Measurements from ENCODE around the gene DHRS9. TPM values are rescaled to one million over a fixed set of nuclear protein-coding genes. Genes with fewer than 3 reads are reported as not detected.

Gene DHRS9
- total RNA-seq, 1 donor from 2014 or later: 4.9 TPM

DNA sequence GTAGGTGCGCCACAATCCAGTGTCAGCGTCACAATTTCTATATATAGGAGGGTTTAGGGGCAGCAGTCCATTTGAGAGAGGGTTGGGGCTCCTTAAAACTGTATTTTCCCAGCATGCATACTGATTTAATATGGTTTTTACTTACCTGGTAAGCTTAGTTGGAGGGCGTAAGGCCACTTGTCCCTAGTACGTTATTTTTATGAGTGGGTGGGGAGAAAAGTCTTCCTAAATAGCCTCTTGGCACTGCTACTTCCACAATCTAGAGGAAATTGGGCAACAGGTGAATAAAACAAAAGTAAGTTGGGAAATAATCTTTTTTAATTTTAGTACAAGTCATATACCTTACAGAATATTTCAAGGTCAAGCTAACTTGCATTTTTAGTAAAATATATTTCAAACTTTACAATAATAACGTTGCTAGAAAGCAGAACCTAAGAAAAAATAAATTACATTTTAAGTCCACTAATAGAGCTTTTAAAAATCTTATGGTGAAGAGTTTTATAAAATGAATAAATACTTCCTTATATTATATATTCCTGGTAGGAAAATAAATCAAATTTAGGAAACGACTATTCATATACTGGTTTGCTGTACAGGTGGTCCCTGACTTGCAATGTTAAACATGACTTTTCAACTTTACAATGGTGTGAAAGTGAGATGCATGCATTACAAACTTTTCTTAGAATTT, 20.9 kb downstream of the DHRS9 start:
- ATAC-seq (no peak), DNase-seq (ENCODE audit: low spot score) (no peak)
- intact Hi-C loops (cut with DNase I): no loop called here

DNA sequence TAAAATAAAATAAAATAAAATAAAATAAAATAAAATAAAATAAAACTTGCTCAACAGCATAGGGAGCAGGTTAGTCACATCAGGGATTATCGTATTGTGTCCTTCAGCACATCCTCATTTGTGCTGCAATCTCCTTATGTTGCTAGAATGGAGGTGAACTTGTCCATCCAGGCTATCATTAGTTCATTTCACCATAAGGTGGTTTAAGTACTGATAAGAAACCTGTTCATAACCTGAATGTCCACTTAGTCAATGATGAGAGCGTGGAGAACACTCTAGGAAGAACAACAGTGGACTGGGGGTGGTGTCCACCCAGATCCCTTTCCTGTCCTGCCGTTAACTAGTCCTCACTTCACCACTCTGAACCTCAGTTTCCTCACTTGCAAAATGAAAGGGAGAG, 21.9 kb downstream of the DHRS9 start:
- no peak for DNase-seq (ENCODE audit: low spot score)
- no peak for ATAC-seq
- intact Hi-C loops (cut with DNase I): no loop called here

DNA sequence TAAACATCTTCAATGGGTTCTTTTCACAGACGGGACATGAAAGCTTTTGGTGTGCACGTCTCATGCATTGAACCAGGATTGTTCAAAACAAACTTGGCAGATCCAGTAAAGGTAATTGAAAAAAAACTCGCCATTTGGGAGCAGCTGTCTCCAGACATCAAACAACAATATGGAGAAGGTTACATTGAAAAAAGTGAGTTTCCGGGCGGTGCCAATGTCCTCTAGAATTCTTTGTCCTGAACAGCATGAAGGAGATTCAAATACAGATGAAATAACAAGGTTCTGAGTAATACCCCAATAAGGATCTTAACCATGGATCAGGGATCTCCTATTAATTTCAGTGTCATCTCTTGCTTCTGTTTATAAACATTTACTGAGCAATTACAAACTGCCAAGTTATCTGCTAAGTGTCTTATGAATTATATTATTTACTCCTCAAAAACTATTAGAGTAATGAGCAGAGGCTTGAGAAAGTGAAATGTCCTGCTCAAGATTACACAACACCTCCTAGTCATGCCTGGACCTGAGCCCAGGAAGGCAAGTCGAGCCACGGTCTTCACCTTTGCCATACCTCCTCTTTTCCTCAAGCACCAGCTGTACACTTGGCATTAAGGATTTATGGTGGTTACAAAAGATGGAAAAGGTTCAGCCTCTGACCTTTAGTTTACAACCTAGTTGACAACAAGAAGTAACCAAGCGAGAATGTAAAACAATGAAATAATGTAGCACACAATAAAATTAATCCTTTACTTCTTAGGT, 22.6 kb downstream of the DHRS9 start:
- intact Hi-C loops (cut with DNase I): no loop called here
- ATAC-seq (peak; percentile 49), DNase-seq (ENCODE audit: low spot score) (no peak)

DNA sequence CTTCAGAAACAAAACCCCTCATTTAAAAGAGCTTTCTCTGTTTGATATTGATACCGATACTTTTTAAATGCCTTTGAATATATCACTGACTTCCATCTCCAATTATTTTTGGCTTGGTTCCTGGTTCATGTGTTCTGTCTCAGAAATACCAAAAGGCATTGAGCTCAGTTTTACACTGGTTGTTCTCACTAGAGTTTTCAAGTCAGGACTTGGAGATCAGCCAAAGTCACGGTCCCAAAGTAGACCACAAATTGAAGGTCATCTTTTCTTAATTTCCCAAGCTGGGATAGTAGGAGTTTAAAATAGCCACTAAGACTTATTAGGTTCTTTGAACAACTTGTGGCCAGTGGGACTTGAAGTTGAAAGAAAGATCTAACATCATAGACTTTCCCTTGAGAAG, 24.2 kb downstream of the DHRS9 start:
- DNase-seq (ENCODE audit: low spot score): no peak
- no peak for ATAC-seq
- intact Hi-C loops (cut with DNase I): no loop called here

DNA sequence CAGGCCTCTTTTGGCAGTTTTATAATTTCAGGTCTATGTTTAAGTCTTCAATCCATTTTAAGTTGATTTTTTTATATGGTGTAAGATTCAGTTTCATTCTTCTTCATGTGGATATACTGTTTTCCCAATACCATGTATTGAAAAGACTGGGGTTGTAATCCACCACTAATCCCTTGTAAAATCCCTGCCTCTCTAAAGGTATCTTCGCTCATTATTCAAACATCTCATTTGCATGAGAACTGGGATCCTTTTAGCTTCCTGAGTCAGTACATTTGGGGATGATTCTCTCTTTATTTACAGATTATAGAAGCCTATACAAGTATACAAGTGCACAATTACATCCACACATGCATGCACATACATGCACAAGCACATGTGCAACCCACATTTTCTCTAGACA, 25.3 kb downstream of the DHRS9 start:
- intact Hi-C loops (cut with DNase I): no loop called here
- ATAC-seq (no peak), DNase-seq (ENCODE audit: low spot score) (no peak)

DNA sequence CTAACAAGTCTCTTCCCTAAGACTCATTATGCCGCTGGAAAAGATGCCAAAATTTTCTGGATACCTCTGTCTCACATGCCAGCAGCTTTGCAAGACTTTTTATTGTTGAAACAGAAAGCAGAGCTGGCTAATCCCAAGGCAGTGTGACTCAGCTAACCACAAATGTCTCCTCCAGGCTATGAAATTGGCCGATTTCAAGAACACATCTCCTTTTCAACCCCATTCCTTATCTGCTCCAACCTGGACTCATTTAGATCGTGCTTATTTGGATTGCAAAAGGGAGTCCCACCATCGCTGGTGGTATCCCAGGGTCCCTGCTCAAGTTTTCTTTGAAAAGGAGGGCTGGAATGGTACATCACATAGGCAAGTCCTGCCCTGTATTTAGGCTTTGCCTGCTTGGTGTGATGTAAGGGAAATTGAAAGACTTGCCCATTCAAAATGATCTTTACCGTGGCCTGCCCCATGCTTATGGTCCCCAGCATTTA, 26.3 kb downstream of the DHRS9 start:
- ATAC-seq: peak; percentile 69
- no peak for DNase-seq (ENCODE audit: low spot score)
- intact Hi-C loops (cut with DNase I): no loop called here

DNA sequence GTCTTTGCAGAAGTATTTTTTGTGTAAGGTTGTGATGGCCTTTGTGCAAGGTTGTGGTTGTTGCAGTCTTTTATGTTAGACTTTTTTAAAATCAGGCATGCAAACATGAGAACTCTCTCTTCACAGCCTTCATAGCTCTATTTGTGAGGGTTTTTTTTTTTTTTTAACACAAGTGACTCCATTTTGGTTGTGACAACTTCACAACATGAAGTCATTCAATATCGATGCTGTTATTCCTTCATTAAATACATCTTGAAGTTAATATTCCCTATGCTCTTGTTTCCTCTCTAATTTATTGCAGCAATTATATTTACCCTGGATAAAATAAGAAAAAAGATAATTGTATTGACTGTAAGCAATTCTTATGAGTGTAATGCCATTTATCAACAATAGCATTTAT, 35.5 kb downstream of the DHRS9 start:
- intact Hi-C loops (cut with DNase I): no loop called here
- ATAC-seq (no peak), DNase-seq (ENCODE audit: low spot score) (no peak)

DNA sequence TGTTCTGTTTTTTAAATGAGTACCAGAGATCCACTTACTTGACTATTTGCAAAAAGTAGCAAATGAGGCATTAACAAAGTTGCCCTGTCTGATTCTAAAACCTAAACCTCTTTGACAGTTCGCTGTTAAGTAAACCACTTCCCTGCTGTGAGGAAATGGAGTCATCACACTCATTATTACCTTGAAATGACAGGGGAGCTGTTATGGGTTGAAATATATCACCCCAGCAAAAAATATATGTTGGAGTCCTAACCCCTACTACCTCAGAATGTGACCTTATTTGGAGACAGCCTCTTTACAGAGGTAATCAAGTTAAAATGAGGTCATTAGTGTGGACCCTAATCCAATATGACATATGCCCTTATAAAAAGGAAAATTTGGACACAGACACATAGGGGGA, 36.1 kb downstream of the DHRS9 start:
- intact Hi-C loops (cut with DNase I): no loop called here
- ATAC-seq (no peak), DNase-seq (ENCODE audit: low spot score) (no peak)

DNA sequence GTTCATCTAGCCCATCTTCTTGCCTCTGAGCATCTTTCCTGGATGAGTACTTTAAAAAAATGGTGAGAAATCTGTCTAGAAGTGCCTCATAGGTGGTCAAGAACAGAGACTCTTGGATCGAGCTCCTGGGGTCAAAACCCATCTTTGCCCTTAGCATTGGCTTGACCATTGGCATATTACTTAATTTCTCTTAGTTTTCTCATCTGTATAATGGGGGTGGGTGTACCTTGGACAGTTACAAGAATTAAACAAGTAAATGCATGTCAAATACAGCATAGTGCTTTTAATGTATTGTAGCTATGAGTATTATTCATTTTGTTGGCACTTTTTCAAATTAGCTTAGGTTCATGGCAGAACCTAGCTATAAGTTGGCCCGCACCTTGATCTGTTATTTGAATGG, 36.8 kb downstream of the DHRS9 start:
- intact Hi-C loops (cut with DNase I): no loop called here
- ATAC-seq: no peak
- no peak for DNase-seq (ENCODE audit: low spot score)

DNA sequence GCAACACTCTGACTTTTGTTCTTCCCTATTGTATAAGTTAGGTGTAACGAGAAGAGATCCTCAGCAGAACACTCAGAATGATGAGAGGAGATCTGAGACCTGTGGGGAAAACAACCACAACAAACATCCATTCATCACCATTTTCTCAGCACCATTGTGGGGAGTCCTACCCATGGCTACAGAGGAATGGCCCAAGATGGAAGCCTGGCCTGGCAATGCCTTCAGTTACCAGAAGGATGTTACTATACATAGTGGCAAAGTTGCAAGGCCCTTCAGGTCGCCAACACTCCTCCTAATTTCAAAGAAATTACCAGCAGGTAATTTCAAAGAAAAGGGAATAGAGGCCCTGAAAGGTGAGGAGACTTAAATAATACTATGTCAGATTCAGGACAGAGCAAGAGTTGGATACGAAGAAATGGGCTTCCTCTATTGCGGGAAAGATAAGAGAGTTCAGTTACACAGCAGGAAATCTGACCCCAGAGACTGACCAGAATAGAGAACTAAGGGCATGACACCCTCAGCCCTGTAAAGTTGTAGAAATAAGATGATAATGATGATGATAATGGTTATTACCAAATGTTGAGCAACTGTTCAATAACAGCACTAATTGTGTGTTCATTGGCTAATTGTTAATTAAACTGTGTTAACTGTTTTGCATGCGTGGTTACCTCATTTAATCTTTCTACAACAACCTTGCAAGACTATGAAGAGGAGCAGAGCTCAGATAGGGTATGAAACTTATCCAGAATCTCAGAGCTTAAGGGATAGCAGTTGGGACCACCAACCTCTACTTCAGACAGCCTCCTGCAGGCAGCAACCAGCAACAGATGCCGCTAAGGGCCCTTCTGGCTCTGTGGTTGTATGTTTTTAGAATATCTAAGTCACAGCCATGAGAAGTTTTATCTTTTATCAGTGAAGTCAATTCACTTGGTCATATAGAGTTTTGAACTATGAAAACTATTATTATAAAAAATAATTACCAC, 37.5 kb downstream of the DHRS9 start:
- intact Hi-C loops (cut with DNase I): no loop called here
- ATAC-seq (no peak), DNase-seq (ENCODE audit: low spot score) (no peak)

DNA sequence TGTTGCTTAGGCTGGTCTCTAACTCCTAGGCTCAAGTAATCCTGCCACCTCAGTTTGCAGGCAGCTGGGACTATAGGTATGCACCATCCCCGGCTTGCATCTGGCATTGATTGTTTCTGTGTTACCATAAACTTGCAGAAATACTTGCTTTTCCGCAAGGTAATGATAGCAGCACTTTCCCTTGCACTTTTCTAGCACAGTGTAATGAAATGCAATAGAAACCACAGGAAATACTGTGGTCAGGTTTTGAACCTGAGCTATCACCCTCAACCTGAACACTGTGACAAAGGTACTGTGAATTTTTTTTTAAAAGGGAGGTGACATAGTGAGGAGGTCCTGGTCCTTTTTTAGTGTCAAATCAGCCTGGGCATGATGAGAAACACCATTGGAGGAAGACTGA, 38.3 kb downstream of the DHRS9 start:
- intact Hi-C loops (cut with DNase I): no loop called here
- ATAC-seq: no peak
- no peak for DNase-seq (ENCODE audit: low spot score)

DNA sequence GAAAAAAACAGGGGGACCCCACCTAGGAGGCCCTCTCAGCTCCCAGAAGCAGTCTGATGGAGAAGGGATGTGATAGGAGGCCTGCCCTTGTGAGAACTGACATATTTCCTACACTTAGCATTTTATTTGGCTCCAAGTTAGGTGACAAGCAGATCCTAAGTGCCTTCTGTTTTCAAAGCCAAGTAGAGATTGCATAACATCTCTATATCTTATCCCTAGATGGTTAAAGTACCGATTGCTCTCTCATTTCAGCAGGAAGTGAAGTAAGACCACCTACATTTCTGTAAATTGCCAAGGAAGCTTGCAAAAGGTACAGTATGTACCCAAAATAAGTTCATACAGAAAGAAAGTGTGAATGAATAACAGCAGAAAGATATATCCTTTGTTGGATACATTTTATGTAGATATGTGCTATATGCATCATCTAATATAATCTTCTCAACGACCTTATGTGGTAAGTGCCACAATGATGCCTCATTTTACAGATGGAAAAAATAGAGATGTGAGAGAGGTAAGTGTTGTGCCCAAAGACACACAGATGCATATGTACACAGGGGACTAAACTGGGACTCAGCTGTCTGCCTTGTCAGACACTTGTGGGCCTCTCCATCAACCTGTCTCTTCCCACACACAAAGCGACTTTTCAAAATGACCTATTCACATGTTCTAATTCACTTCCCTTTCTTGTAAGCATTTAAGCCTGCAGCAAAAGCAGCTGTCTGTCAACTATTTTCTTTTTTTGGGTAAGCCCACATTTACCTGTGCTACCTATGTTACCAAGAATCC, 38.9 kb downstream of the DHRS9 start:
- intact Hi-C loops (cut with DNase I): no loop called here
- ATAC-seq (no peak), DNase-seq (ENCODE audit: low spot score) (no peak)

DNA sequence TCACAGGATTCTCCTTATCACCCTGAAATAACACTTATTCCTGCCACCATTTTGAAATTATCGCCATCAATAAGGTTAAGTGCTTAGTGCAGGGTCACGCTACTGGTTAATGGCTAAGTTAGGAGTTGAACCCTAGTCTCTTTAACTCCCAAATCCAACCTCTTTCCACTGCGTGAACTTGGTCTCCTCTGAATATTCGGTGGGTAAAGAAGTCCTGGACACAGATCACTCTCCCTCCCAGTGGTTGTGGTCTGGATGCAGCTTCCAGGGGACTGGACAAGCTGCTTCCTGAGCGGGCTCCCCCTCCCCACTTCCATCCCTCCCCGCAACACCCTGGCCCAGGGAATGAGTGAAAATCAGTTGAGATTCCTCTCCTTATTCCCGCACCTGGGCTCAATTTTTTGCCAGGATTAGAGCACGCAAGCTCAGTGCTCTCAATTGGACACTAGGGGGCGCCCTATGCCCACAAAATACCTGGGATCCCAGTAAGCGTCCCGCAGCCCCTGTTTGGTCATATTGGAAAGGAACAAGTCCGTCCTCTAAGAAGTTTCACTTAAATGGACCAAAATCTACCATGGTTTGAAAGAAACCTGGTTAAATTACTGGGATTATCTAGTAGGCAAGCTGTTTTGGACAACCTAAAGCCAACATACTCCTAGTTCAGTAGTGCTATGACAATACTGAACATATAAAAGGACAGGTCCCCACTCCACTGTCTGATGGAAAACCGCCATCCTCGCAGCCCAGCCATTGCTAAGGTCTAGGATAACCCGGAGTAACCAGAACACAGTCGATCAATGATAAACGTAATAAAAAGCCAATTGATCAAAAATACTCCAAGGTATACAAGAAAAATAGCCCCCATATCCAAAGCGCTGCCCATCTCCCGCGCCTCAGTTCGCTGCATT, 40.4 kb downstream of the DHRS9 start:
- ATAC-seq (peak; percentile 82), DNase-seq (ENCODE audit: low spot score) (peak; percentile 85)
- intact Hi-C loops (cut with DNase I): no loop called here

DNA sequence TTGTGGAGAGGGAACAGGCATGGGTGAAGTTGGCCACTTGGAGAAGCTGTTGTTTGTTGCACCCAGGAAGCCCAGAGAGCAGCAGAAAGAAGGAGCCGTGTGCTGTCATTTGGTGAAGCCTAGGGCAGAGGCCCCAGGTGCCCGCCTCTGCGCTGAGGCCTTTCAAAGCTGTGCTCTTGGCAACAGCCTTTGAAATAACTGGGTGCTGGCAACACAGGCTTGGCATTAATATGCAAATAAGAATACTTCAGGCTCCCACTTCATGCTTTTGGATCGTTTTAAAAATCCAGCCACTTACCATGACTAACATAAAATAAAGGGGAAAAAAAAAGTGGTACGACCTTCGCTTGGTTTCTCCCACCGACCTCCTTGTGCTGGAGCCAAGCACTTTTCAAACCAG, 41.1 kb downstream of the DHRS9 start:
- no peak for DNase-seq (ENCODE audit: low spot score)
- ATAC-seq: no peak
- intact Hi-C loops (cut with DNase I): no loop called here

DNA sequence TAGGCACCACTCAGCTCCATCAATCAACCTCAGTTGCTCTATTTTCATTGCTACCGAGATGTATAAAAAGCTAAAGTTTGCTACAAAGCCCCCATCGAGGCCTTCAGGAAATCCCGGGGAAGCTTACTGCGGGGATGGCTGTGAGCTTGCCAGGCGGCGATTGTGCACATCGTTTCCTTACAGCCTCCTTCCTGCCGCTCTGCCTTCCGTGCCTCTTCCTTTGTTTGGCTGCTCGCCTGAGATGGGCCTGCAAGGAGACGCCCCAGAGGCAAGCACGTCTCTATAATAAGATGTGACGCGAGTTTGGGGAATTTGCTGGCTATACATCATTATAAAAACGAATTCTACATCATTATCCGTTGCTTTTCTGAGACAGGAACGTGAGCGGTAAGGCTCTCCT, 41.6 kb downstream of the DHRS9 start:
- intact Hi-C loops (cut with DNase I): no loop called here
- no peak for DNase-seq (ENCODE audit: low spot score)
- no peak for ATAC-seq

DNA sequence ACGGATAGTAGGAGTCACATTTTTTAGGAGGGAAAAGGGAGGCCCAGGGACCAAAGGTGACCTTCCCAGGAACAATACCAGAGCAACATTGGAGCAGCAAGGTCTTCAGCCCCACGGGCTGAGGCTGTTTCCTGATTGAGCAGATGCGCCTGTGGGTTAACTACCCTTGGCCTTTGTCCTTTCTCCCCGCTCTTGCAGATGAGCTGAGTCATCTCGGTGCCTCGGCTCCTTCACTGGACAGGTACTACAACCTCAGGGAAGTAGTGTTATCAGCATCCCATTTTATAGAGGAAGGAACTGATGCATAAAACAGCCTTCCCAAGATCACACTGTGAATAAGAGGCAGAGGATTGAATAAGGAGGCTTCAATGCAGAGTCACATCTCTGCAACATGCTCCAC, 43.5 kb downstream of the DHRS9 start:
- intact Hi-C loops (cut with DNase I): no loop called here
- no peak for ATAC-seq

DNA sequence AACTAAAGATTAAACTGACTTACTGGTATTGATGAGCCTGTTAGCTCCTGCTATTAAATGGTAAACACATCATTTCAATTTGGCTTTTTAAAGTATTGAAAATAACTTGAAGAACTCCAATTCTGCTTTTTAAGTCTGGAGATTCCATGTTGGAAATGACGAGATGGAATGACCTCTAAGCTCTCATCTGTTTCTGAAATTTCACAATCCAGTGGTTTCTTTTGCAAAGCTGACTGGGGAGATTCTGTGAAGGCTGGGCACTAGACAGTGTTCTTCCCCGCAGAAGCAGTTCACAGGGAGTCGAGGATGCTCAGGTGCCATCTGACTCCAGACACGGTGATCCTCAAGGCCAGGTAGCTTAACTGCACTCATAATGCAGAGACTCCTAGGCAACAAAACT, 44.7 kb downstream of the DHRS9 start:
- DNase-seq (ENCODE audit: low spot score): no peak
- intact Hi-C loops (cut with DNase I): no loop called here
- ATAC-seq: no peak

More for the DNA sequence above, 43.5 kb downstream of the DHRS9 start:
- no peak for DNase-seq (ENCODE audit: low spot score)

DNA sequence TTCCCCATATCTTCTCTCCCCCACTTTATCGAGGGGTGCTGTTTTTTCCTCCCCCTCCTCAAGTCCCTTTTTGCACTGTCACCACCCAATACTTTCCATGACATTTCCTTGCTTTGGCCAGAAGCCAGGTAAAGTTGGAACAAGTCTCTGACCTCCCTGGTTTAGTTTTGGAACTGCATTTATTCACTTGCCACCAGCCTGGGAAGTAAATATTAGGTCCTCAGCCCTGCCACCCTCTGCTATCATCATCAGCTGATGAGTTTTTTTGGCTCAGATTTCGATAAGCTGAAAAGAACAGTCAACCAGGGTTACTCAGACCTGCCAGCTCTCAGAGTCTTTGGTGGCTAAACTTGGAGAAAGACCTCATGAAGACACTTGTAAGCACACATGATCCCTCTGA, 47.0 kb downstream of the DHRS9 start:
- intact Hi-C loops (cut with DNase I): no loop called here
- ATAC-seq (no peak), DNase-seq (ENCODE audit: low spot score) (no peak)
